ENCODE measurements around the gene GYG2. TPM values are rescaled to one million over a fixed set of nuclear protein-coding genes. Genes with fewer than 3 reads are reported as not detected.

Gene GYG2
- 0.36 TPM in 1 of 2 replicates, not detected in the other for total RNA-seq

GRCh38 chrX:2828344-2828958 is at the start of gene GYG2:
Gene GYG2 (plus strand): TSS chrX:2828930. CDS start chrX:2830189, 1,259 bp downstream.

GRCh38 chrX:2928583-2929434 is 100.1 kb downstream of the GYG2 start, which contains the start of gene ARSD:
Gene ARSD (minus strand): TSS chrX:2929339. CDS start chrX:2929275, 64 bp downstream.

Other genes starting within 250 kb of the GYG2 start
- gene CD99, start 137.6 kb upstream of the GYG2 start, total RNA-seq: 48.2 and 58.6 TPM in 2 replicates
- 0.43 and 6.5 TPM in 2 replicates for gene XG, start 76.9 kb upstream of the GYG2 start, total RNA-seq
- gene ARSD, start 100.4 kb downstream of the GYG2 start, total RNA-seq: 12.0 and 57.2 TPM in 2 replicates
- gene ARSH, start 177.6 kb downstream of the GYG2 start, total RNA-seq: not detected in 2 replicates
- gene ARSF, start 212.5 kb downstream of the GYG2 start, total RNA-seq: 0.14 TPM in 1 of 2 replicates, not detected in the other

Measured in nasal cavity respiratory epithelium epithelial cell of viscerocranial mucosa (primary cell).